Endothelial cell of umbilical vein (primary cell): ENCODE results near the gene IPO9. TPM values are rescaled to one million over a fixed set of nuclear protein-coding genes. Genes with fewer than 3 reads are reported as not detected.

Experiments
- BruUV-seq: library from RNA; stranded (reverse); fragments of 400-500 nt; replicated peaks from 2 replicates; lab custom pipeline; 2021; lab: Mats Ljungman, UMichigan
- CTCF ChIA-PET: fragments of 300-600, 350-600 bp; sonication (Branson Sonifier 250); formaldehyde crosslinking; loops from one replicate; lab custom pipeline; 2021; ENCODE audit warnings: antibody characterized with exemption, inconsistent platforms; lab: Charles Lee
- POLR2A ChIA-PET: fragments of 300-600, 350-600 bp; sonication (Branson Sonifier 250); formaldehyde crosslinking; loops from one replicate; lab custom pipeline; 2021; ENCODE audit warnings: antibody characterized with exemption, inconsistent platforms; lab: Charles Lee
- DNase-seq: peaks from one replicate; pipeline ENCODE4 v3.0.0-alpha.2; 2011; ENCODE audit warnings: low read depth, low spot score
- FAIRE-seq: peaks from 2 replicates; lab custom pipeline; 2011; peaks lifted over from hg19 to GRCh38; lab: Jason Lieb, UNC
- H2AFZ ChIP-seq: 2 replicates; pipeline ENCODE4 v1.6.0; 2012; ENCODE audit warnings: low read depth, low read length, control low read depth, inconsistent platforms
- H3K27ac ChIP-seq: 2 replicates; pipeline ENCODE4 v1.5.1; 2011; ENCODE audit warnings: low read depth, mild to moderate bottlenecking, control low read depth, low read length, moderate library complexity; ENCODE audit not compliant: insufficient read depth
- H3K27me3 ChIP-seq, 2 experiments: 2 replicates each; pipeline versions ENCODE4 v1.6.0 to v1.6.1; 2011; ENCODE audit warnings: low read length in 2 of 2, mixed read lengths in 1 of 2; ENCODE audit not compliant: control insufficient read depth in 2 of 2, insufficient read depth in 2 of 2
- H3K36me3 ChIP-seq, 2 experiments: 2 replicates in 1 of 2; 3 replicates in 1 of 2; pipeline ENCODE4 v1.5.1; 2011; ENCODE audit warnings: low read length in 2 of 2, mild to moderate bottlenecking in 1 of 2, moderate library complexity in 1 of 2; ENCODE audit not compliant: control insufficient read depth in 2 of 2, insufficient read depth in 2 of 2; ENCODE audit errors: extremely low read depth in 1 of 2
- H3K4me1 ChIP-seq: 3 replicates; pipeline ENCODE4 v1.5.1; 2011; ENCODE audit warnings: mild to moderate bottlenecking, low read length; ENCODE audit not compliant: control insufficient read depth, insufficient read depth; ENCODE audit errors: extremely low read depth
- H3K4me2 ChIP-seq: 2 replicates; pipeline ENCODE4 v1.6.1; 2011; ENCODE audit warnings: low read length, control low read depth, mixed read lengths; ENCODE audit not compliant: insufficient read depth
- H3K4me3 ChIP-seq, 3 experiments: fragments of 200-600 bp in 1 of 3; sonication (generic), shearing (Covaris generic) in 1 of 3; replicated peaks in 1 of 3; 2 replicates each; pipeline ENCODE4 v1.5.1; 2011 to 2016; ENCODE audit warnings: control low read depth in 3 of 3, low read length in 3 of 3, mild to moderate bottlenecking in 2 of 3, inconsistent platforms in 1 of 3, low read depth in 1 of 3, moderate library complexity in 1 of 3; ENCODE audit not compliant: insufficient read depth in 1 of 3
- H3K79me2 ChIP-seq: 2 replicates; pipeline ENCODE4 v1.6.0; 2012; ENCODE audit warnings: low read length, inconsistent platforms; ENCODE audit not compliant: control insufficient read depth, insufficient read depth
- H3K9ac ChIP-seq: replicated peaks from 2 replicates; pipeline ENCODE3; 2011; ENCODE audit warnings: low read length, control low read depth; ENCODE audit not compliant: insufficient read depth; ENCODE audit errors: extremely low read depth
- H3K9me1 ChIP-seq: replicated peaks from 3 replicates; pipeline ENCODE4 v1.6.0; 2011; ENCODE audit warnings: mild to moderate bottlenecking, low read length; ENCODE audit not compliant: control insufficient read depth, insufficient read depth; ENCODE audit errors: extremely low read depth
- H3K9me3 ChIP-seq: replicated peaks from 2 replicates; pipeline ENCODE4 v1.5.1; 2012; ENCODE audit warnings: low read length, inconsistent platforms; ENCODE audit not compliant: control insufficient read depth, insufficient read depth
- H4K20me1 ChIP-seq: replicated peaks from 2 replicates; pipeline ENCODE3; 2011; ENCODE audit warnings: mild to moderate bottlenecking, low read length; ENCODE audit not compliant: control insufficient read depth, insufficient read depth; ENCODE audit errors: extremely low read depth
- EZH2 ChIP-seq: IDR thresholded peaks from 2 replicates; pipeline ENCODE4 v1.6.1; 2012; ENCODE audit warnings: borderline replicate concordance, low read depth, mild to moderate bottlenecking, moderate library complexity, low read length, inconsistent platforms; ENCODE audit not compliant: severe bottlenecking
- FOS ChIP-seq: IDR thresholded peaks from 2 replicates; pipeline ENCODE4 v1.6.1; 2011; ENCODE audit warnings: mild to moderate bottlenecking, low read length, moderate library complexity, borderline replicate concordance; ENCODE audit not compliant: insufficient read depth
- GATA2 ChIP-seq: IDR thresholded peaks from 2 replicates; pipeline ENCODE4 v1.7.0; 2011; ENCODE audit warnings: low read depth, mild to moderate bottlenecking, moderate library complexity, mixed read lengths, low read length; ENCODE audit not compliant: insufficient read length, insufficient read depth
- JUN ChIP-seq: IDR thresholded peaks from 2 replicates; pipeline ENCODE4 v1.6.1; 2011; ENCODE audit warnings: borderline replicate concordance, low read depth; ENCODE audit not compliant: insufficient read length, insufficient read depth
- MYC ChIP-seq: IDR thresholded peaks from one replicate; pipeline ENCODE4 v1.6.1; 2011; ENCODE audit warnings: mild to moderate bottlenecking, low read depth, low read length
- POLR2A ChIP-seq: IDR thresholded peaks from 2 replicates; pipeline ENCODE4 v1.6.1; 2012; ENCODE audit warnings: low read depth, mild to moderate bottlenecking, control low read depth, low read length
- POLR2AphosphoS5 ChIP-seq: IDR thresholded peaks from 2 replicates; pipeline ENCODE4 v1.6.1; 2012; ENCODE audit warnings: low read depth, mild to moderate bottlenecking, control low read depth, low read length, moderate library complexity; ENCODE audit not compliant: insufficient read depth
- dilution Hi-C: fragments of 300-500 bp; cut with MboI; formaldehyde crosslinking; loops from one replicate; pipeline ENCODE4 v1.15.0; 2019; ENCODE audit warnings: low sequenced_read_pairs; ENCODE audit not compliant: extremely low pct_ligation_motif_present
- intact Hi-C: fragments of 100-400 bp; cut with micrococcal nuclease; formaldehyde crosslinking; loops from one replicate; pipeline ENCODE4 v1.10.0; 2022
- polyA plus RNA-seq, 4 experiments: library from polyadenylated mRNA; depleted of rRNA in 3 of 4; stranded (reverse) in 3 of 4; unstranded in 1 of 4; fragments of >200 nt; gene quantifications; 2 replicates each; pipeline versions ENCODE4 v1.2.1 to v1.2.3, GENCODE V29; 2011 to 2012; ENCODE audit warnings: missing spikeins in 1 of 4
- total RNA-seq: library from RNA; stranded (reverse); gene quantifications from 2 replicates; pipeline ENCODE4 v1.2.3, GENCODE V29; 2021
- TF ChIP-seq, protein P1 (sequence below): IDR thresholded peaks from 2 replicates; pipeline ENCODE4 v1.6.1; 2011; ENCODE audit not compliant: insufficient read depth, insufficient read length
- TF ChIP-seq, protein P2 (sequence below), 2 donors: IDR thresholded peaks; 1 replicate in 1 of 2; 2 replicates in 1 of 2; pipeline ENCODE4 v1.5.1; 2011; ENCODE audit warnings: low read length in 2 of 2, mild to moderate bottlenecking in 2 of 2, moderate library complexity in 2 of 2, control low read depth in 1 of 2, inconsistent platforms in 1 of 2, low read depth in 1 of 2; ENCODE audit not compliant: insufficient read depth in 1 of 2; ENCODE audit errors: extremely low read depth in 1 of 2

IPO9 gene
- total and polyA plus RNA-seq, 2 donors (not counting 3 experiments of a cell fraction or from before 2014, with no cell fraction given): 53.4 to 104 TPM

DNA sequence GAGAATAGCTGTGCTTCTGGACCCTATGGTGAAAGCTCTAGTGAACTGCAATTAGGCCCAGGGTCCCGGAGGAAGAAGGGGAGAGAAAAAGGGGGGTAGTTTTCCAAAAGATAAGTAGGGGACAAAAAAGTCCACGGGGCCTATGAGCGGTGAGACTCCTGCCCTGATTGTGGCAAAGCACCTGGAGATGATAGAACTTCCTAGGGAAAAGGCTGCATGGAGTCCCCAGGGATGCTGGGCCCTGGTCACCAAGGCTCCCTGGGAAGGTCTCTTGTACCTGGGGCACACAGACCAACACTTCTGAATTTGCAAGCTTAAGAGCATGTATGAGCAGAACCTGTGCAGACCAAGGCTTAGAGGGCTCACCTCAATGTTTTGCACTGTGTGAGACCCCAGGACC lies 54.3 kb downstream of the IPO9 start:
- BruUV-seq: no TSS peak
- no peaks in the 10 kb centered on the region for H3K9me1 ChIP-seq
- FAIRE-seq (no peak), DNase-seq (no peak)
- H4K20me1 ChIP-seq: no peaks in the 10 kb centered on the region
- no peaks in the 10 kb centered on the region for H3K9me3 ChIP-seq
- H3K27me3 ChIP-seq: no peaks in the 10 kb centered on the region
- H3K27ac ChIP-seq: no peak overlapping the region
- no peak overlapping the region for H3K4me3 ChIP-seq
- peaks cover 0 to under 1% of the 10 kb centered on the region in 2 experiments for H3K36me3 ChIP-seq
- TF ChIP-seq, protein P1, sequence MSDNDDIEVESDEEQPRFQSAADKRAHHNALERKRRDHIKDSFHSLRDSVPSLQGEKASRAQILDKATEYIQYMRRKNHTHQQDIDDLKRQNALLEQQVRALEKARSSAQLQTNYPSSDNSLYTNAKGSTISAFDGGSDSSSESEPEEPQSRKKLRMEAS: no peak
- TF ChIP-seq EZH2: no peak
- TF ChIP-seq MYC: no peak
- no peak for TF ChIP-seq POLR2A
- TF ChIP-seq GATA2: no peak
- TF ChIP-seq, protein P2, sequence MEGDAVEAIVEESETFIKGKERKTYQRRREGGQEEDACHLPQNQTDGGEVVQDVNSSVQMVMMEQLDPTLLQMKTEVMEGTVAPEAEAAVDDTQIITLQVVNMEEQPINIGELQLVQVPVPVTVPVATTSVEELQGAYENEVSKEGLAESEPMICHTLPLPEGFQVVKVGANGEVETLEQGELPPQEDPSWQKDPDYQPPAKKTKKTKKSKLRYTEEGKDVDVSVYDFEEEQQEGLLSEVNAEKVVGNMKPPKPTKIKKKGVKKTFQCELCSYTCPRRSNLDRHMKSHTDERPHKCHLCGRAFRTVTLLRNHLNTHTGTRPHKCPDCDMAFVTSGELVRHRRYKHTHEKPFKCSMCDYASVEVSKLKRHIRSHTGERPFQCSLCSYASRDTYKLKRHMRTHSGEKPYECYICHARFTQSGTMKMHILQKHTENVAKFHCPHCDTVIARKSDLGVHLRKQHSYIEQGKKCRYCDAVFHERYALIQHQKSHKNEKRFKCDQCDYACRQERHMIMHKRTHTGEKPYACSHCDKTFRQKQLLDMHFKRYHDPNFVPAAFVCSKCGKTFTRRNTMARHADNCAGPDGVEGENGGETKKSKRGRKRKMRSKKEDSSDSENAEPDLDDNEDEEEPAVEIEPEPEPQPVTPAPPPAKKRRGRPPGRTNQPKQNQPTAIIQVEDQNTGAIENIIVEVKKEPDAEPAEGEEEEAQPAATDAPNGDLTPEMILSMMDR (IDR thresholded peaks at IDR 0.05; ENCODE audit: extremely low read depth in 1 of 2, insufficient read depth in 1 of 2, low read depth in 1 of 2, low read length in 2 of 2): no peak
- TF ChIP-seq POLR2AphosphoS5: no peak
- TF ChIP-seq JUN: no peak
- no peak for TF ChIP-seq FOS
- no peak overlapping the region for H3K4me2 ChIP-seq
- no peaks in the 10 kb centered on the region for H3K79me2 ChIP-seq
- intact Hi-C loops (no loop called here), dilution Hi-C loops (no loop called here)
- POLR2A ChIA-PET: interaction anchor here (0.7 kb wide), 1 partner anchor 89 kb away, joined by 8 read pairs; no protein-coding TSS in a partner anchor
- peaks cover 6% of the 10 kb centered on the region for H3K4me1 ChIP-seq
- CTCF ChIA-PET: interaction anchor here (1.0 to 6.4 kb wide), 3 partner anchors 13 to 370 kb away, joined by 3 to 49 read pairs (median 3); partner anchors contain the start of gene TIMM17A
- H2AFZ ChIP-seq: no peak overlapping the region
- no peak overlapping the region for H3K9ac ChIP-seq
